AG10803 (cell line): ENCODE measurements around the gene LRP1-AS.
A peak's percentile ranks its signal among the peaks of the same experiment; 100 is the strongest.

Source experiments
- DNase-seq: peaks from one replicate; pipeline ENCODE4 v3.0.0; 2010; ENCODE audit warnings: low read depth
- H3K4me3 ChIP-seq: 2 replicates; pipeline ENCODE4 v1.5.1; 2011; ENCODE audit warnings: mild to moderate bottlenecking, low read length, control low read depth
- CTCF ChIP-seq: conservative IDR thresholded peaks from 2 replicates; pipeline ENCODE4 v1.5.1; 2011; ENCODE audit warnings: mild to moderate bottlenecking, low read length, control low read depth, inconsistent platforms

LRP1-AS gene

GRCh38 chr12:57133916-57134315 is 13.5 kb downstream of the LRP1-AS start:
- no peak for DNase-seq
- peak overlapping the region; percentile 53 for H3K4me3 ChIP-seq
- TF ChIP-seq CTCF: no peak

GRCh38 chr12:57133013-57133569 is 14.3 kb downstream of the LRP1-AS start:
- H3K4me3 ChIP-seq: peak overlapping the region; percentile 93
- TF ChIP-seq CTCF: no peak
- DNase-seq: peak; percentile 88

GRCh38 chr12:57131896-57132744 is 15.3 kb downstream of the LRP1-AS start:
- H3K4me3 ChIP-seq: peak overlapping the region; percentile 93
- no peak for DNase-seq
- no peak for TF ChIP-seq CTCF

- DNase-seq: no peak
- TF ChIP-seq CTCF: no peak
- H3K4me3 ChIP-seq: peak overlapping the region; percentile 93
Measured at GRCh38 chr12:57130941-57131340, 16.5 kb downstream of the LRP1-AS start.

GRCh38 chr12:57129889-57130288 is 17.5 kb downstream of the LRP1-AS start:
- TF ChIP-seq CTCF: no peak
- DNase-seq: peak; percentile 82
- H3K4me3 ChIP-seq: peak overlapping the region; percentile 93

GRCh38 chr12:57129321-57129842 is 18.0 kb downstream of the LRP1-AS start:
- no peak for TF ChIP-seq CTCF
- peak overlapping the region; percentile 93 for H3K4me3 ChIP-seq
- DNase-seq: peak; percentile 60
